B cell (primary cell): ENCODE measurements around the gene PANK4.

Source experiments
- CTCF ChIP-seq: fragments of 200-600 bp; IDR thresholded peaks from one replicate; pipeline ENCODE4 v1.8.0; 2022; ENCODE audit warnings: antibody characterized with exemption, mild to moderate bottlenecking
- EZH2 ChIP-seq: IDR thresholded peaks from 2 replicates; pipeline ENCODE4 v1.6.1; 2012; ENCODE audit warnings: borderline replicate concordance, low read depth, mild to moderate bottlenecking, moderate library complexity, low read length; ENCODE audit not compliant: insufficient read depth, poor library complexity, severe bottlenecking

- TF ChIP-seq CTCF = no peak
- no peak for TF ChIP-seq EZH2
These were observed 29.4 kb upstream of the PANK4 start for GRCh38 chr1:2555634-2556276.
